Measurements from ENCODE around the gene ATP2C1.

DNA sequence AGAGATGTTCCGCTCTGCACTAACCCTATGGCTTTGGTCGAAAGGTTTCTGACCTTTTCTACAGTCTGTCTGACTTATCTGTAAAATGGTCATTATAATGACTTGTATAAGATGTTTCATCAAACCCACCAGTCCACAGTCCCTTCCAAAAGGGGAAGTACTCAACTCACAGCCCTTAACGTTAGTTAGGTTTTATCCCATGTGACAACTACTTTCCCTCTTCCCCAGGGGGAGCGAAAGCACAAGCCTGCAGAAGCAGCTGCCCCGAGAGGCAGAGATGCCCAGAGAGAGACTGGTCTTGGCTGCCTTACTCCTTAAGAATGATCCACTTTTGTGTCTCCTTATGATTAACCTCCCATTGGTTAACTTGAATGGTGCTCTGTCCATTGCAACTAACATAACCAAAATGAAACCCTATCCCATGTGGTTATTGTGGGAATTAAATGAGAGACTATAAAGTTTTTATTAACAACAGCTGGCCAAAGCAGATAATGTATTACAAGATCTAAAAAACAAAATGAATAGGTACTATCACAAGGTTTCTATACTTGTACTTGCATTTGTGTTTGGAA is 126.3 kb downstream of the ATP2C1 start:
- TF ChIP-seq, protein P1, sequence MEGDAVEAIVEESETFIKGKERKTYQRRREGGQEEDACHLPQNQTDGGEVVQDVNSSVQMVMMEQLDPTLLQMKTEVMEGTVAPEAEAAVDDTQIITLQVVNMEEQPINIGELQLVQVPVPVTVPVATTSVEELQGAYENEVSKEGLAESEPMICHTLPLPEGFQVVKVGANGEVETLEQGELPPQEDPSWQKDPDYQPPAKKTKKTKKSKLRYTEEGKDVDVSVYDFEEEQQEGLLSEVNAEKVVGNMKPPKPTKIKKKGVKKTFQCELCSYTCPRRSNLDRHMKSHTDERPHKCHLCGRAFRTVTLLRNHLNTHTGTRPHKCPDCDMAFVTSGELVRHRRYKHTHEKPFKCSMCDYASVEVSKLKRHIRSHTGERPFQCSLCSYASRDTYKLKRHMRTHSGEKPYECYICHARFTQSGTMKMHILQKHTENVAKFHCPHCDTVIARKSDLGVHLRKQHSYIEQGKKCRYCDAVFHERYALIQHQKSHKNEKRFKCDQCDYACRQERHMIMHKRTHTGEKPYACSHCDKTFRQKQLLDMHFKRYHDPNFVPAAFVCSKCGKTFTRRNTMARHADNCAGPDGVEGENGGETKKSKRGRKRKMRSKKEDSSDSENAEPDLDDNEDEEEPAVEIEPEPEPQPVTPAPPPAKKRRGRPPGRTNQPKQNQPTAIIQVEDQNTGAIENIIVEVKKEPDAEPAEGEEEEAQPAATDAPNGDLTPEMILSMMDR (IDR thresholded peaks at IDR 0.05; ENCODE audit: low read depth, low read length): no peak
- TF ChIP-seq POLR2A (IDR thresholded peaks at IDR 0.05; ENCODE audit: extremely low read depth, insufficient read length): no peak
- peak; percentile 75 for TF ChIP-seq MYC (IDR thresholded peaks at IDR 0.05; ENCODE audit: low read depth, low read length)
- TF ChIP-seq, protein P2, sequence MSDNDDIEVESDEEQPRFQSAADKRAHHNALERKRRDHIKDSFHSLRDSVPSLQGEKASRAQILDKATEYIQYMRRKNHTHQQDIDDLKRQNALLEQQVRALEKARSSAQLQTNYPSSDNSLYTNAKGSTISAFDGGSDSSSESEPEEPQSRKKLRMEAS (IDR thresholded peaks at IDR 0.05; ENCODE audit: low read depth, low read length): peak; percentile 88

Measured in NB4 (cell line).